Measurements from ENCODE around the gene PRR7. TPM values are rescaled to one million over a fixed set of nuclear protein-coding genes. Genes with fewer than 3 reads are reported as not detected.
A peak's percentile ranks its signal among the peaks of the same experiment; 100 is the strongest.

Gene PRR7
- total and polyA plus RNA-seq, 2 of the 13 experiments (the other 11 are each of a cell fraction or from before 2014, with no cell fraction given), result 4.8 to 5.0 TPM

DNA sequence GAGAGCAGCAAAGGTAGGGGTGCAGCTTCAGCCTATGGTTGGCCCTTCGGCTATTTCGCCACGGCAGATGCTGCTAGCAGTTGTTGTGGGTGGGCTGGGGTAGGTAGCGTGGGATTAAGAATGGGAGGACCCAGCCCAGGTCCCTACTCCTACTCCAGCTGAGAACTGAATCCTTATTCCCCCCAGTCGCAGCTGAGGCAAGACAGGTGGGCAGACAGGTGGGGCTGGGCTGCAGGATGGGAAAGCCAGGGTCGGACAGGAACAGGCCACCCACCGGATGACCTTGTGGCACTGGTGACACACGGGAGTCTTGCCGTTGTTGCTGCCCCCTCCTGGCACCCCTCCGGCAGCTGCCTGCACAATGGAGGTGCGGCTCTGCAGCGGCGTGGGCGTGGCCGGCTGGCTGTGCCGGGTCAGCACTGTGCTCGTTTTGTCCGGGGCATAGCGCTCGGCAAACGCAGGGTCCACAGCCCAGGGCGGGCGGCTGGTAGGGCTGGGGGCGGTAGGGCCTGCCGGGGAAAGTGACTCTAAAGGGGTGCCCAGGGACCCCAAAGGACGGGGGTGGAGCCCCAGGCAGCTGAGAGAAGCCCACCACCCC, 42.6 kb downstream of the PRR7 start:
- no peaks in the 10 kb centered on the region for H3K27me3 ChIP-seq (ENCODE audit: control insufficient read depth in 1 of 2, insufficient read depth in 2 of 2, low read length in 2 of 2)
- H4K20me1 ChIP-seq (ENCODE audit: insufficient read depth, low read length), result 0 out of 2 replicates have a peak, but pooled peaks cover 4% of the 10 kb centered on the region
- H3K9me3 ChIP-seq (ENCODE audit: low read length), result no peaks in the 10 kb centered on the region
- WGBS (ENCODE audit: low lambda C conversion rate), result 90% methylated on average over 10 of the region's 26 CpGs
- peaks cover 15 to 18% of the 10 kb centered on the region in 2 experiments; a peak in 4 of 5 replicates for H3K36me3 ChIP-seq (replicated peaks in 1 of 2; ENCODE audit: control insufficient read depth in 1 of 2, insufficient read depth in 2 of 2, low read length in 2 of 2)
- TF ChIP-seq RBFOX2 (IDR thresholded peaks at IDR 0.05; ENCODE audit: low read depth, low read length) (peak; percentile 58; the same call in 1 of the 2 replicates), ZBTB33 (CRISPR knock-in tag; IDR thresholded peaks at IDR 0.05) (peak; percentile 67; the same call in 1 of the 2 replicates), AGO2 (optimal IDR thresholded peaks at IDR 0.05; ENCODE audit: low read depth, low read length) (peak; percentile 39), KIAA2018 (CRISPR knock-in tag; IDR thresholded peaks at IDR 0.05; ENCODE audit: borderline replicate concordance) (no peak), ZZZ3 (CRISPR knock-in tag; IDR thresholded peaks at IDR 0.05; ENCODE audit: borderline replicate concordance) (no peak)
- TF ChIP-seq, protein P1, sequence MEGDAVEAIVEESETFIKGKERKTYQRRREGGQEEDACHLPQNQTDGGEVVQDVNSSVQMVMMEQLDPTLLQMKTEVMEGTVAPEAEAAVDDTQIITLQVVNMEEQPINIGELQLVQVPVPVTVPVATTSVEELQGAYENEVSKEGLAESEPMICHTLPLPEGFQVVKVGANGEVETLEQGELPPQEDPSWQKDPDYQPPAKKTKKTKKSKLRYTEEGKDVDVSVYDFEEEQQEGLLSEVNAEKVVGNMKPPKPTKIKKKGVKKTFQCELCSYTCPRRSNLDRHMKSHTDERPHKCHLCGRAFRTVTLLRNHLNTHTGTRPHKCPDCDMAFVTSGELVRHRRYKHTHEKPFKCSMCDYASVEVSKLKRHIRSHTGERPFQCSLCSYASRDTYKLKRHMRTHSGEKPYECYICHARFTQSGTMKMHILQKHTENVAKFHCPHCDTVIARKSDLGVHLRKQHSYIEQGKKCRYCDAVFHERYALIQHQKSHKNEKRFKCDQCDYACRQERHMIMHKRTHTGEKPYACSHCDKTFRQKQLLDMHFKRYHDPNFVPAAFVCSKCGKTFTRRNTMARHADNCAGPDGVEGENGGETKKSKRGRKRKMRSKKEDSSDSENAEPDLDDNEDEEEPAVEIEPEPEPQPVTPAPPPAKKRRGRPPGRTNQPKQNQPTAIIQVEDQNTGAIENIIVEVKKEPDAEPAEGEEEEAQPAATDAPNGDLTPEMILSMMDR (CRISPR knock-in tag; IDR thresholded peaks at IDR 0.05), result peak; percentile 34
- DNase-seq (ENCODE audit: low spot score) (no peak), FAIRE-seq (no peak), ATAC-seq (no peak; the same call in 1 of the 3 replicates)
- BruUV-seq (replicated peaks), result no TSS peak
- POLR2A ChIA-PET, result no interaction called here
- H3K79me2 ChIP-seq (ENCODE audit: insufficient read depth, low read length), result no peaks in the 10 kb centered on the region
- intact Hi-C loops (cut with micrococcal nuclease; ENCODE audit: unreplicated experiment), result no loop called here
- no peak overlapping the region for H3K4me3 ChIP-seq (replicated peaks in 1 of 3; ENCODE audit: insufficient read depth in 1 of 3, low read depth in 2 of 3, low read length in 3 of 3)
- no peak overlapping the region for H3K27ac ChIP-seq (ENCODE audit: extremely low read length, insufficient read depth, low read length)
- in situ Hi-C loops (cut with HindIII; ENCODE audit: extremely low pct_ligation_motif_present, low pct_unique_long_range_greater_than_20kb), result no loop called here
- no peak overlapping the region for H2AFZ ChIP-seq (ENCODE audit: low read length)
- CTCF ChIA-PET (ENCODE audit: low intra/inter-chr PET ratio, low total read pairs), result no interaction called here
- H3K4me1 ChIP-seq (ENCODE audit: insufficient read depth, low read length), result peaks cover 5% of the 10 kb centered on the region
- H3K9ac ChIP-seq (ENCODE audit: insufficient read depth, low read depth, low read length), result no peak overlapping the region
- no peak overlapping the region for H3K4me2 ChIP-seq (ENCODE audit: low read depth, low read length)

Data from HepG2 (cell line).